Hypothalamus (tissue), 51 donors: ENCODE data around the gene SPSB1.

ENCODE experiments used
- DNase-seq, 51 donors: peaks; one replicate each; lab custom pipeline; 2025; lab: John Stamatoyannopoulos, UW

Gene SPSB1

DNA sequence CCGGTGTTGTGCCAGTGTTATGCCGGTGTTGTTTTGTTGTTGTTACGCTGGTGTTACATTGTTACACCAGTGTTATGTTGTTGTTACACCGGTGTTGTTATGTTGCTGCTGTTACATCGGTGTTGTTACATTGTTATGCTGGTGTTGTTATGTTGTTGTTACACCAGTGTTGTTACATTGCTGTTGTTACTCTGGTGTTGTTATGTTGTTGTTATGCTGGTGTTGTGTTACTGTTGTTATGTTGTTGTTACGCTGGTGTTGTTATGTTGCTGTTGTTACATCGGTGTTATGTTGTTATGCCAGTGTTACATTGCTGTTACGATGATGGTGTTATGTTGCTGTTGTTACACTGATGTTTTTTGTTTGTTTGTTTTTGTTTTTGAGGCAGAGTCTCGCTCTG is 34.1 kb upstream of the SPSB1 start:
- no peak for DNase-seq

DNA sequence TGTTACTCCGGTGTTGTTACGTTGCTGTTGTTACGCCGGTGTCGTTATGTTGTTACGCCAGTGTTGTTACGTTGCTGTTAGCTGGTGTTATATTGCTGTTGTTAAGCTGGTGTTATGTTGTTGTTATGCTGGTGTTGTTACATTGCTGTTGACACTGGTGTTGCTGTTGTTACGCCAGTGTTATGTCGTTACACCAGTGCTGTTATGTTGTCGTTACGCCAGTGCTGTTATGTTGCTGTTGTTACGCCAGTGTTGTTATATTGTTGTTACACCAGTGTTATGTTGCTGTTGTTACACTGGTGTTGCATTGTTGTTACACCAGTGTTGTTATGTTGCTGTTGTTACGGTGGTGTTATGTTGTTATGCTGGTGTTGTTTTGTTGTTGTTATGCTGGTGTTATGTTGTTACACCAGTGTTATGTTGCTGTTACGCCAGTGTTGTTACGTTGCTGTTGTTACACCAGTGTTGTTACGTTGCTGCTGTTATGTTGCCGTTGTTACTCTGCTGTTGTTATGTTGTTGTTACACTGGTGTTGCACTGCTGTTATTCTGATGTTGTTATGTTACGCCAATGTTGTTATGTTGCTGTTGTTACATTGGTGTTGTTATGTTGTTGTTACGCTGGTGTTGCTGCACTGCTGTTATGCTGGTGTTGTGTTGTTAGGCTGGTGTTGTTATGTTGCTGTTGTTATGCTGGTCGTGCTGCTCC is 32.5 kb upstream of the SPSB1 start:
- no peak for DNase-seq

DNA sequence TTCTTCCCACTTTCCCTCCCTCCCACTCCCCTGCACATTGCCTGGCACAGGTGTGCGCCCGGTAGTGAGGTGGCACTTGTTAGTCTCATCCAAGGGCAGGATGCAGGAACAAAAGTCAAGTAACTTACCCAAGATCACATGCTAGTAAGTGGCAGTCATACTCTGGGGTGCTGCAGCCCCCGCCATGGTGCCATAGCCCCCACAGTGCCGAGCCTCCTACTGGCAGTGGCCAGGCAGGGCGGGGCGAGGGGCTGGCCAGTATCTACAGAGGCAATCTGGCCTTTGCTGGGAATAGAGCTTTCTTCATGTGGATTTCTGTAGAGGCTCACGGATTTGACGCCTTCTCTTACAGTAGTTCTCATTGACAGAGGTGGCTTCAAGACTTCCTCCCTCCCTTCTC is 31.2 kb upstream of the SPSB1 start:
- no peak for DNase-seq

DNA sequence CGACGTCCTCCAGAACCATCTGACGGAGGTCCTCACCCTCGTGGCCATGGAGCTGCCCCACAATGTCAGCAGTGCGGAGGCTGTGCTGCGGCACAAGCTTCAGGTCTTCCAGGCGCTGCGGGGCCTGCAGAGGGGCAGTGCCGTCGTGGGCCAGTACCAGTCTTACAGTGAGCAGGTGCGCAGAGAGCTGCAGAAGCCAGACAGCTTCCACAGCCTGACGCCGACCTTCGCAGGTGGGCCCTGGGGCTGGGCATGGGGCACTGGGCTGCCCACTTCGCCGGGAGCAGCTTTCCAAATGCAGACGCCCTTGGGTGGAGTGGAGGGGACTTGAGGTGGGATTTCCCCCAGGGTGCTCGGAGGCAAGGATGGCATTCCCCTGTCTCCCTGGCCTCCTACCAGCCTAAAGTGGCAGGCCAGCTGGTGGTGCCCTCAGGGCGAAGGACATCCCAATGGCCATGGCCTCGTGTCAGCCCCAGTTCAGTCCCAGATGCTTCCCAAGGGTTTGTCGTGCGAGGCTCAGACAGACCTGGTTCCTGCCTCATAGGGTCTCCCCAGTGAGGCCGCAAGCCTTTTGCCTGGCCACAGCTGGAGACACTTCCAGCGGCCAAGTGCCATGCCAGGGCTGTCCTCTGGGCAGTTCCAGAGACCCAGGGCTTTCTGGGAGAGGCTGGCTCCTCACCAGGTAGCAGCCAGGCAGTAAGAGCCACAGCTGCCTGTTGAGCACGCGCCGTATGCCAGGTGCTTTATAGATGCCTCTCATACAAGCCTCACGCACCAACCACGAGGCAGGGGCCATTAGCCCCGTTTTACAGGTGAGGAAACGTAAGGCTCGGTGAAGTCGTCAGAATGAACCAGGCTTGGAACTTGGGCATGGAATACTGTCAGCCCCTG is 30.4 kb upstream of the SPSB1 start:
- DNase-seq: no peak

DNA sequence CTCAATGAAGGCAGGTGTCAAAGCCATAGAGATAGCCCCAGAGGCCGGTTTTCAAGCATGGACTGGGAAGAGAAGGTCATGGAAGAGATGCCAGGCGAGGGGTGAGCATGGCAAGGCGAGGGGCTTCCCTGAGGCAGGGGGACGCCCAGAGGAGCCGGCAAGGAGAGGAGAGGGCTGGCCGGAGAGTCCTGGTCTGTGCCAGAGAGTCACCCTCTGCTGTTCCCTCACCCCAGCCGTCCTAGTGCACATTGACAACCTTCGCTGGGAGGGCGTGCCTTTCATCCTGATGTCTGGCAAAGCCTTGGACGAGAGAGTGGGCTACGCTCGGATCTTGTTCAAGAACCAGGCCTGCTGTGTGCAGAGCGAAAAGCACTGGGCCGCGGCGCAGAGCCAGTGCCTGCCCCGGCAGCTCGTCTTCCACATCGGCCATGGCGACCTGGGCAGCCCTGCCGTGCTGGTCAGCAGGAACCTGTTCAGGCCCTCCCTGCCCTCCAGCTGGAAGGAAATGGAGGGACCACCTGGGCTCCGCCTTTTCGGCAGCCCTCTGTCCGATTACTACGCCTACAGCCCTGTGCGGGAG is 29.3 kb upstream of the SPSB1 start:
- no peak for DNase-seq

DNA sequence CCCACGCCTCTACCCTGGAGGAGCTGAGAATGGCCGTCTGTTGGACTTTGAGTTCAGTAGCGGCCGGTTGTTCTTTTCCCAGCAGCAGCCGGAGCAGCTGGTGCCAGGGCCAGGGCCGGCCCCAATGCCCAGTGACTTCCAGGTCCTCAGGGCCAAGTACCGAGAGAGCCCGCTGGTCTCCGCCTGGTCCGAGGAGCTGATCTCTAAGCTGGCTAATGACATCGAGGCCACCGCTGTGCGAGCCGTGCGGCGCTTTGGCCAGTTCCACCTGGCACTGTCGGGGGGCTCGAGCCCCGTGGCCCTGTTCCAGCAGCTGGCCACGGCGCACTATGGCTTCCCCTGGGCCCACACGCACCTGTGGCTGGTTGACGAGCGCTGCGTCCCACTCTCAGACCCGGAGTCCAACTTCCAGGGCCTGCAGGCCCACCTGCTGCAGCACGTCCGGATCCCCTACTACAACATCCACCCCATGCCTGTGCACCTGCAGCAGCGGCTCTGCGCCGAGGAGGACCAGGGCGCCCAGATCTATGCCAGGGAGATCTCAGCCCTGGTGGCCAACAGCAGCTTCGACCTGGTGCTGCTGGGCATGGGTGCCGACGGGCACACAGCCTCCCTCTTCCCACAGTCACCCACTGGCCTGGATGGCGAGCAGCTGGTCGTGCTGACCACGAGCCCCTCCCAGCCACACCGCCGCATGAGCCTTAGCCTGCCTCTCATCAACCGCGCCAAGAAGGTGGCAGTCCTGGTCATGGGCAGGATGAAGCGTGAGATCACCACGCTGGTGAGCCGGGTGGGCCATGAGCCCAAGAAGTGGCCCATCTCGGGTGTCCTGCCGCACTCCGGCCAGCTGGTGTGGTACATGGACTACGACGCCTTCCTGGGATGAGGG is 28.5 kb upstream of the SPSB1 start:
- no peak for DNase-seq

DNA sequence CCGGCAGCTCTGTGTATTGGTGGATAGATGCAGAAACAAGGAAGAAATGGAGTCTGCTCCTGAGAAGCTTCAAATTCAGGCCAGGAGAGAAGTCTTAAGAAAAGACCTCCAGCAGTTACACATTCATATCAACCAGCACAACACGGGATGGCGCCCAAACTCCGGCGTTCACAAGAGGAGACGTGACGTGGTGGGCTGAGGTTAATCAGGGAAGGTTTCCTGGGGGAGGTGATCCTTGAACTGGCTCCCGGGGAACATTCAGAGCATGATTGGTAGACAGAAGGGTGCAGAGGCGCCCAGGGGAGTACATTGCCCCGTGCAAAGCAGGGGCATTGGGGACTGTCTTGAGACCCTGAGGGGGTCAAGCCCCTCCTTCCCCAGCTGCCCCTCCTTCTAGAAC is 27.7 kb upstream of the SPSB1 start:
- DNase-seq: no peak

DNA sequence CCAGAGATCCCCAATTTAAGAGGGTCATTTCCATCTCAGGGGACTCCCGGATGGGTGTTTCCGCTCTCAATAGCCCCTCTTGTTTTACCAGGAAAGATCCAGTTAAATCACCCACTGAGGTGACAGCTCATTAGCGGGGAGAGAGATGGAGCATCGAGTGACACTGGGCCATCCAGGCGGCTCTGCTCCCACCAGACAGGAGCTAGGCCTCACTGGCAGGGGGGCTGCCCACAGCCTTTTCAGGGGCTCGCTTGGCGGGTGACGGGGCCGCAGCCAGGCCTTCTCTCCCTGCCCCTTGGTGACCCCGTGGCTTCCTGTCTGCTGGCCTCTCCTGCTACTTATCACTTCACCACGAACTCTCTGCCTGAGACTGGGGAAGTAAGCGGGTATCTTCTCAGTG is 26.7 kb upstream of the SPSB1 start:
- no peak for DNase-seq

DNA sequence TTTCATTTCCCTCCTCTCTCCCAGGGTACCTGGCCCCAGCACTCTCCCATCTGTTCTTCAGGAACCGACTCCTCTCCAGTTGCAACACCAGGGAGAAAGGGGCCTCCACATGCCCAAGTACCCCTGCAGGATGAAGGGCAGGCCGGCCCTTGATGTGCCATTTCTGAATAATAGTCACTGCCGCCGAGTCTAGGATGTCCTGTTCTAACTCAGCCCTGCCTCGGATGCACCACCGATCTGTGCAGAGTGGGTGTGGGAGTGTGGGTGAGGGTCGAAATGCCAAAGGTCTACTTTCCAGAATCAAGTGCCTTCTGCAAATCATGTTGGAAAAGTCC is 25.4 kb upstream of the SPSB1 start:
- DNase-seq: peak in 1 of 51 donors; percentile 22

DNA sequence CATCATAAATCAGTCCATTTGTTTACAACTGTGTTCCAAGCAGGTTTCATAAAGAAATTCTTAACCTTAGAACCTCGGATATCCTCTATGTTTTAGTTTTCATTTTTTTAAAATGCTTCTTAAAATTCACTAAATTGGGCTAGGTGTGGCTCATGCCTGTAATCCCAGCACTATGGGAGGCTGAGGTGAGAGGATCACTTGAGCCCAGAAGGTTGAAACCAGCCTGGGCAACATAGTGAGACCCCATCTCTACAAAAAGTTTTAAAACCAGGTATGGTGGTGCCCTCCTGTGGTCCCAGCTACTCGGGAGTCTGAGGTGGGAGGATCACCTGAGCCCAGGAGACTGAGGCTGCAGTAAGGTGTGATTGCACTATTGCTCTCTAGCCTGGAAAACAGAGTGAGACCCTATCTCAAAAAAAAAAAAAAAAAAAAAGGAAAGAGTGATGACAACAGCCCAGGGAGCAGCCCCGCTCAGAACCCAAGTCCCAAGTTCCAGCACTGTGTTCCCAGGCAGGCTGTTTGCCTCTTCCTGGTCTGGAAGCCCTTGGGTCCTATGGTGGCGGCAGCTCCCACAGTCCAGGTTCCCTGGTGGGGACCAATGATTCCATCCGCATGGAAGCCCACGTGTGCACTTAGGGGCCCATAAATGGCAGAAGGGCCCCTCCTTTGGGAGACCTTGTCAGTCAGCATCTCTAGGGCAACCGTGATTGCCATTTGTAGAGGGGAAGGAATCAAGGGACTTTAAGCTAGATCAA is 24.7 kb upstream of the SPSB1 start:
- no peak for DNase-seq

DNA sequence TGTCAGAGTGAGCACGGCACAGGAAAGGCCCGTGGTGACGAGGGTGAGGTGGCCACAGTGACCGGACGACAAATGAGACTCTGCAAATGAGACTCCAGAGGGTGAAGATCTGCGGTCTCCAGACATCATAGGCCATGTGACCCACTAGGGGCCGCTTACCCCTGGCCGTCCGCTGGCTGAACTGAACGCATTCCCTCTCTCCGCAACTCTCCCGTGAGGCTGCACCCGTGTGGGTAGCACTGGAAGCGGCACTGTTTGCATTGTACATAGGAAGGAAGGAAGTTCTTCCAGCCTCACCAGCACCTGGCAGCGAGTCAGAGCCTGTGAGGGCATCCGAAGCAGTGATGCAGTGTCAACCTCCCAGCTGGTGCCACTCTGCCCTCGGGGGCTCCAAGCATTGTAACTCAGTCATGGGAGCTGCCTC is 23.6 kb upstream of the SPSB1 start:
- no peak for DNase-seq

DNA sequence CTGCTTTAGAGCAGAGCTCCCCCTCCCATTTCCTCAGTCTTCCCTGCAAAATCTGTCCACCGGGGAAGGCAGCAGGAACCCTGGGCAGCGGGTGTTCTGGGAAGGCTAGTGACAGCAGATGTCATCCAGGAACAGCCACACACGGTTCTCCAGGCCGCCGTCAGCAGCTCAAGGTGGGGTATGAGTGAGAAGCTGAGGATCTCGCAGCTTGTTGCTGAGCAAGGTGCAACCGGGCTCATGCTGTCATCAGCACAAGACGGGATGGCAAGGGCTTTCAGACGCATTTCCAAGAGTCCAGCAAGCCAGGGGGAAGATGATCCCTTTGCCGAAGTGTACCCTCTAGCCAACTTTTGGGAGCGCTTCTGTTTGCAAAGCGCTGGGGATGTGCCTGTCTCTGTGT is 23.0 kb upstream of the SPSB1 start:
- no peak for DNase-seq

DNA sequence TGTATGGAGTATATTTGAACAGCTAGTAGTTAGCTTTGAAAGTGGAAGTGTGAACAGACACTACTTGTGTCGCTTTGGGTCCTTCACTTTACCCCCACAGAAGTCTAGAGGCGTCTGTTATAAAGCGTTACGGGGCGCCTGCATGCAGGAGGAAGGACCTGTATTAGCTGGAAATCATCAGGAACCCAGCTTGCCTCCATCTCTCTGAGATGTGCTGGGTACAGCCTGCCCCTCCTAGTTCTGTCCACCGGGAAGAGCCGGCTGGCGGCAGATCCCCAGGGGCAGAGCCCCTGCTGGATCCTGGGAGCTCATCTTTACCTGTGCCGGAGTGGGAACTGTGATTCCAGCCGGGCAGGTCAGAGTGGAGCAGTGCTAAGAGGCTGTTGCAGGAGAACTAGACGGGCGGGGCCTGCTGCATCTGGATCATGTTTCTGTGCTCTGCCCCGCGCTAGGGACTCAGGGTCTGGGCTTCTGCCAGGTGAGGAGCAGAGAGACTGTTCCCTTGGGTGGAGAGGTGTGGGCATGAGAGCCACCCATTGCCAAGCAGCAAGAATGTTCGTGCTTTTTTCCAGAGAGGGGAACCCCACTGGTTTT is 22.3 kb upstream of the SPSB1 start:
- DNase-seq: no peak

DNA sequence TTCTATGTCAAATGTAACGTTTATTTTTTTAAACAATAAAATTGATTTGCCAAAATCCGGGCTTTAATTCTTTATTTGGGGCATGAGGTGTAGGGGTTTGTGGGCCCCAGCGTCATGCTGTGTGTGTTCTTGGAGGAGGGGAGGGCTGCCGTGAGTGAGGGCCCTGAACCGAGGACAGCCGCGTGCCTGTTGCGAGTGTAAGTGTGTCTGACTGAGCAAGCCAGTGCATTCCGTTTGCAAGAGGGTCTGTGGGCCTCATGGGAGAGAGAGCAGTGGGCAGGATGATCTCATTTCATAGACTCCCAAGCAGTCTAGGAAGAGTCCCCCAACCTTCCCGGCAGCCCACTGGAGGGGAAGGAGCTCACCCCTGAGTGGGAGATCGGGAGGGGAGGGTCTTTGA is 21.4 kb upstream of the SPSB1 start:
- no peak for DNase-seq

DNA sequence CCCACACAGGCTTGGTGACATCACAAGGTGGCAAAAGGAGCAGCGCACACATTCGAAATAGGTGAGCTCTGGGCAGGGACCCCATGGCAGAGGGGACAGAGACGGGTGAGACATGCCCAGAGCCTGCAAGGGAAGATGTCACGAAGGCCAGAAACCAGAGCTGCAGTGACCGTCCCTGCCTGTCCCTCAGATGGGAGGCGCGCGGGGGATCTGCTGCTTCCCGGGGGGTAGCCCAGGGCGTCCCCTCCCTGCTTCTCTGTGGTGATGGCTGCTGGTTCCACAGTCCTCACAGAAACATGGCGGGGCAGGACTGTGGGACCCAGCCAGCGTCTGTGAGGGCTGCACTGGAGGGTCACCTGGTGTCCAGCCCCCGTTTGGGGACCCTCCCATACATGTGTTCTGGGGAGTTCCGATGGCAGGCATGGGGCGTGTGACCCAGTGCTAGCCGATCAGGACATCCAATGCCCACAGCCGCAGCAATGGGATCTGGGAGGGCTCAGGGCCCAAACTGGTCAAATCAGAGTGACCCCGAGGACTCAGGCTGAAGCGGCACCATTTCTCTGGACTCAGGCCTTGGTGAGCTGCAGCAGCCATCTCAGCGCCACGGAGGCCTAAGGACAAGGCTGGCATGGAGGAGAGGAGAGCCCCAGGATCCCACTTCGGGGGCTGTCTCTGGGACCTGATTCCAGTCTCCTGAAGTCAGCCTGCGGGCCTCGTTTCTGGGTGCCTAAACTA is 20.7 kb upstream of the SPSB1 start:
- DNase-seq: no peak

DNA sequence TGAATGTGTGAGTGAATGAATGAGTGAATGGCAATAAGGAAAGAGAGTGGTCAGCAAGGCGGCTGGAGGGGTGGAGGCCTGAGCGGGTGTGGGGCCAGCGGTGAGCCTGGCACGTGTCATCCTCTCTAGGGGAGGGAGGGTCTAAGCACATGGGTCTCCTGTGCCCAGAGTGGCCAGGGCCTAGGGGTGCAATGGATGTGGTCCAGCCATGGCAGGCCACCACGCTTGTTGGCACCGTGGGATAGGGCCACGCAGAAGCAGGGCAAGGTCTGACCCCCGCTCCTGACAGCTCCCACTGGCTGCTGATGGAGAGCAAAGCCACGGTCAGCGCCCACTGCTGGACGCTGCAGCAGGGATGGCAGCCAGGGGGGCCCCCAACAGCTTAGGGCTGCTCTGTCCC is 19.5 kb upstream of the SPSB1 start:
- DNase-seq: no peak

DNA sequence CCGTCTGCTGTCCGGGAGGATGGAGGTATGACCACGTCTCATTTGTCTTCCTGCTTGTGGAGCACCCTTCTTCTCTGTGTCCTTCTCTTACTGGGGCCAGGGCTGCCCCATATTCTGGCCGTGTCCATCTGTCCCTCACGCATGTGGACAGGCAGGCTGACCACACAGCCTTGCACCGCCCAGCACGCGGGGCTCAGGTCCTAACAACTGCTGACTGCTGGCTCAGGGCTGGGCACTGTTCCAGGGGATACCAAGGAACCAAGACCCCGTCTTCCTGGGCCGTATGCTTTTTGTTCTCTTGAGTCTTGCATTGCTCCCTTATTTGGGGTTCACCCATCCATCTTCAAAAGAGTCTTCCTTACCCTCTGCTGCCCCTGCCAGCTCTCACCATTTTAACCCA is 17.5 kb upstream of the SPSB1 start:
- no peak for DNase-seq

DNA sequence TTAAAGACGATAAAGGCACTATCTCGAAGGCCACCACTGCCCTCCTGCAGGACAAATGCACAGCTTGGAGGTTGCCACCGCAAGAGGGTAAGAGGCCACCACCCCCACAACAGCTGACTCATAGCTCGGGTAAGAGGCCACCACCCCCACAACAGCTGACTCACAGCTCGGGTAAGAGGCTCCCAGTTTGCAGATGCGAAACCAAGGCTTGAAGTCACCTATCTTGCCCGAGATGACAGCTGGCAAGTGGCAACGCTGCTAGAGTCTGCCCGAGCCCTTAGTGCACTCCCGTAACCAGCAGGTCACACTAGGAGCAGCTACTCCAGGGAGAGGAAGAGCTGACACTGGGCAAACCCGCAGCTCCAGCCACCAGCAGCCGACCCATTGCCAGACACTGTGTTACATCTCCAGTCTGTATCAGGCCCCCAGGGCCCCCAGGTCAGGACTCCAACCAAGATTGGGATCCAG is 17.1 kb upstream of the SPSB1 start:
- DNase-seq: peak in 7 of 51 donors; percentile 14 to 57 (median 30)

DNA sequence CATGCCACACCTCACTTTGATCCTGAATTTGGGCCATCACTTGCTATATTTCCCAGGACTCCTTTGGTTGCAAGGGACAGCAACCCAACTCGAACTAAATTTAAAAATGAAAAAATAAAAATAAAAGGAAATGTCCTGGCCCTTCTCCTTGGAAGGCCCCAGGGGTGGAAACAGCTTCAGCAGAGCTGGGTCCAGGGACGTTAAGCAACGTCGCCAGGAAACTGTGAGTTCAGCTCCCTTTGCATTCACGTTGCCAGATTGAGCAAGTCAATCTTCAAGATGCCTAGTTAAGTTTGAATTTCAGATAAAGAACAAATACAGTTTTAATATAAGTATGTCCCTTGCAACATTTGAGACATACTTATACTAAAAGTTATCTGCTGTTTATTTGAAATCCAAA is 14.6 kb upstream of the SPSB1 start:
- DNase-seq: no peak
